Endodermal cell (in vitro differentiated cells): ENCODE data around the gene THSD7A. TPM values are rescaled to one million over a fixed set of nuclear protein-coding genes. Genes with fewer than 3 reads are reported as not detected.

Source experiments
- DNase-seq: peaks from one replicate; pipeline ENCODE4 v3.0.0-alpha.2; 2017
- H3K27ac ChIP-seq: 2 replicates; pipeline ENCODE4 v1.5.1; 2013; ENCODE audit warnings: mild to moderate bottlenecking, low read depth, low read length, moderate library complexity
- H3K27me3 ChIP-seq: 2 replicates; pipeline ENCODE4 v1.6.1; 2013; ENCODE audit warnings: mild to moderate bottlenecking, low read length, moderate library complexity; ENCODE audit not compliant: insufficient read depth, control insufficient read depth, poor library complexity, severe bottlenecking
- H3K36me3 ChIP-seq: 2 replicates; pipeline ENCODE4 v1.7.0; 2013; ENCODE audit warnings: mild to moderate bottlenecking, low read length, moderate library complexity; ENCODE audit not compliant: control insufficient read depth, insufficient read depth
- H3K4me1 ChIP-seq: one replicate; pipeline ENCODE4 v1.7.0; 2013; ENCODE audit warnings: low read length; ENCODE audit not compliant: control insufficient read depth, insufficient read depth
- H3K4me3 ChIP-seq: 2 replicates; pipeline ENCODE4 v1.5.1; 2013; ENCODE audit warnings: mild to moderate bottlenecking, low read length, moderate library complexity
- H3K9ac ChIP-seq: 2 replicates; pipeline ENCODE4 v1.6.1; 2013; ENCODE audit warnings: mild to moderate bottlenecking, low read length, moderate library complexity; ENCODE audit not compliant: poor library complexity, severe bottlenecking; ENCODE audit errors: extremely low read depth
- H3K9me3 ChIP-seq: 2 replicates; pipeline ENCODE4 v1.6.1; 2013; ENCODE audit warnings: mild to moderate bottlenecking, low read length, moderate library complexity; ENCODE audit not compliant: control insufficient read depth
- H3K27ac Mint-ChIP-seq: 2 replicates; pipeline ENCODE4 v1.8.0; 2020; ENCODE audit warnings: mixed read lengths
- H3K27me3 Mint-ChIP-seq: 2 replicates; pipeline ENCODE4 v1.8.0; 2021; ENCODE audit warnings: mild to moderate bottlenecking, mixed read lengths; ENCODE audit not compliant: insufficient read depth
- H3K36me3 Mint-ChIP-seq: 2 replicates; pipeline ENCODE4 v1.8.0; 2020; ENCODE audit warnings: low read depth, mixed read lengths
- H3K4me1 Mint-ChIP-seq: 2 replicates; pipeline ENCODE4 v1.8.0; 2020; ENCODE audit warnings: mixed read lengths
- H3K4me3 Mint-ChIP-seq: 2 replicates; pipeline ENCODE4 v1.8.0; 2020; ENCODE audit warnings: mild to moderate bottlenecking, moderate library complexity, mixed read lengths
- H3K9me3 Mint-ChIP-seq: 2 replicates; pipeline ENCODE4 v1.8.0; 2020; ENCODE audit warnings: mild to moderate bottlenecking, mixed read lengths
- CTCF ChIP-seq: fragments of 200-600 bp; sonication (generic); conservative IDR thresholded peaks from 2 replicates; pipeline ENCODE4 v1.5.0; 2021; ENCODE audit warnings: antibody characterized with exemption, mild to moderate bottlenecking
- WGBS, 2 experiments: methylation state at CpG; one replicate each; pipeline versions ENCODE4 v1.1.5 to v1.1.7; 2013; ENCODE audit warnings: missing lambda C conversion rate in 2 of 2, mixed read lengths in 1 of 2; ENCODE audit not compliant: insufficient coverage in 1 of 2, insufficient read length in 1 of 2; 5-methylcytosine and 5-hydroxymethylcytosine counted together
- total RNA-seq, 2 donors: library from RNA; stranded (reverse); fragmentation: NEBNext Ultra II Directional in 1 of 2; extraction: Animal tissue kit (Norgen Biotek cat#: 25700) in 1 of 2; gene quantifications; 2 replicates in 1 of 2; 3 replicates in 1 of 2; pipeline ENCODE4 v1.2.1, GENCODE V29; 2021

Gene THSD7A
- total RNA-seq, 2 donors from 2014 or later = 0.73 to 1.3 TPM

DNA sequence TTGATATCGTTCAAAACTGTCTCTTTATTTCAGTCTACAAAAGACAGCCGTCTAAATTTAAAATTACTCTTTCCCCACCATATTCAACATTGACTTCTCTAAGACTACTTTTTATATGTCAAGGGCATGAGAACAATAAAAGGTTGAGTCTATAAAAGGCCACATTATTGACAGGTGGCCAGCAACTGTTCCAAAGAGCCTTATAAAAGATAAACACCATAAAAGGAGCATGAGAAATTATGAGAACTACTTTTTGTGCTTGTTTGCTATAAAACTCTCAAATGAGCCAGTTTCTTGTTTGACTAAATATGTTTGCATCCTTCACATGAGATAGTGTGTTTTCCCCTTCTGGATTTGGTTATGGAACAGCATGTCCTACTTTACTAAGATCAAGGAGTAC is 189.2 kb downstream of the THSD7A start:
- Mint-ChIP-seq H3K27me3 (no peaks in the 10 kb centered on the region), H3K36me3 (no peaks in the 10 kb centered on the region), H3K4me3 (no peak overlapping the region), H3K27ac (no peak overlapping the region), H3K4me1 (no peaks in the 10 kb centered on the region), H3K9me3 (no peaks in the 10 kb centered on the region)
- 88% methylated on average over 2 of the region's 2 CpGs; no CpG with 5 or more reads in 1 of the 2 experiments for WGBS, 2 experiments
- no peak for TF ChIP-seq CTCF
- Histone ChIP-seq H3K36me3 (no peaks in the 10 kb centered on the region), H3K27me3 (no peaks in the 10 kb centered on the region), H3K9ac (no peak overlapping the region), H3K4me1 (no peaks in the 10 kb centered on the region), H3K4me3 (no peak overlapping the region), H3K27ac (no peak overlapping the region), H3K9me3 (no peaks in the 10 kb centered on the region)
- no peak for DNase-seq

DNA sequence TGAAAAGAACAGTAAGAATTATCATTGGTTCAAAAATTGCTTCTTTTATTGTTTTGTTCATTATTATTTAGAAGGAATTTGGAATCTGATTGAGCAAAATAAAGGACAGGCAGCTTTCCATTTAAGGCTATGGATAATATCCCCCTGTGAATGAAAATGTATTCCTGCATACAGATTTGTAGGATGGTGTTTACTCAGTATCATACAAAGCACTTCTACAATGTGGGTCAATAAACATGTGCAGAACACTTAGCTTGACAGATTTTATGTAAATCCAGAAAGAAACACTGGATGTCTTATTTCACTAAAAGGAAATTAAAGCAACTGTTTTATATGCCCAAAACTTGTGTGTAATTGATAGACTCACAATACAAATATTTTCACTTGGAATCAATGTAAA is 189.7 kb downstream of the THSD7A start:
- Histone ChIP-seq H3K27ac (no peak overlapping the region), H3K9ac (no peak overlapping the region), H3K9me3 (no peaks in the 10 kb centered on the region), H3K27me3 (no peaks in the 10 kb centered on the region), H3K36me3 (no peaks in the 10 kb centered on the region), H3K4me1 (no peaks in the 10 kb centered on the region), H3K4me3 (no peak overlapping the region)
- H3K27ac Mint-ChIP-seq = no peak overlapping the region
- no peak for DNase-seq
- no peak for TF ChIP-seq CTCF
- no peaks in the 10 kb centered on the region for H3K9me3 Mint-ChIP-seq
- no peaks in the 10 kb centered on the region for H3K27me3 Mint-ChIP-seq
- H3K4me3 Mint-ChIP-seq = no peak overlapping the region
- no peaks in the 10 kb centered on the region for H3K36me3 Mint-ChIP-seq
- H3K4me1 Mint-ChIP-seq = no peaks in the 10 kb centered on the region

- no peaks in the 10 kb centered on the region for H3K9me3 Mint-ChIP-seq
- WGBS, 2 experiments = 95% methylated on average over 3 of the region's 4 CpGs; no CpG with 5 or more reads in 1 of the 2 experiments
- no peak overlapping the region for H3K4me3 ChIP-seq
Measured at GRCh38 chr7:11638011-11638774, 193.8 kb downstream of the THSD7A start.

More at GRCh38 chr7:11638011-11638774, 193.8 kb downstream of the THSD7A start:
- H3K9ac ChIP-seq = no peak overlapping the region
- H3K27ac ChIP-seq = no peak overlapping the region
- H3K9me3 ChIP-seq = no peaks in the 10 kb centered on the region
- no peaks in the 10 kb centered on the region for H3K27me3 ChIP-seq
- Mint-ChIP-seq H3K4me3 (no peak overlapping the region), H3K27ac (no peak overlapping the region), H3K36me3 (no peaks in the 10 kb centered on the region), H3K27me3 (no peaks in the 10 kb centered on the region), H3K4me1 (no peaks in the 10 kb centered on the region)
- H3K4me1 ChIP-seq = no peaks in the 10 kb centered on the region
- TF ChIP-seq CTCF = no peak
- no peaks in the 10 kb centered on the region for H3K36me3 ChIP-seq
- DNase-seq = no peak
